Measurements from ENCODE around the gene AFG3L2.

DNA sequence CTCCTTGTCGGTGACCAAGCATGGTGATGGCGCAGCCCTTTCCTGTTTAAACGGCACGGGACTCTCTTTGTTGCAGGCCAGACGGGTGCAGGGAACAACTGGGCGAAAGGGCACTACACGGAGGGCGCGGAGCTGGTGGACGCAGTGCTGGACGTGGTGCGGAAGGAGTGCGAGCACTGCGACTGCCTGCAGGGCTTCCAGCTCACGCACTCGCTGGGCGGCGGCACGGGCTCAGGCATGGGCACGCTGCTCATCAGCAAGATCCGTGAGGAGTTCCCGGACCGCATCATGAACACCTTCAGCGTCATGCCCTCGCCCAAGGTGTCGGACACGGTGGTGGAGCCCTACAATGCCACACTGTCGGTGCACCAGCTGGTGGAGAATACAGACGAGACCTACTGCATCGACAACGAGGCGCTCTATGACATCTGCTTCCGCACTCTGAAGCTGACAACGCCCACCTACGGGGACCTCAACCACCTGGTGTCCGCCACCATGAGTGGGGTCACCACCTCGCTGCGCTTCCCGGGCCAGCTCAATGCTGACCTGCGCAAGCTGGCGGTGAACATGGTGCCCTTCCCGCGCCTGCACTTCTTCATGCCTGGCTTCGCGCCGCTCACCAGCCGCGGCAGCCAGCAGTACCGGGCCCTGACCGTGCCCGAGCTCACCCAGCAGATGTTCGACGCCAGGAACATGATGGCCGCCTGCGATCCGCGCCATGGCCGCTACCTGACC lies 51.9 kb downstream of the AFG3L2 start:
- no peak for TF ChIP-seq TAF1 (conservative IDR thresholded peaks at IDR 0.05)
- TF ChIP-seq, protein P1, sequence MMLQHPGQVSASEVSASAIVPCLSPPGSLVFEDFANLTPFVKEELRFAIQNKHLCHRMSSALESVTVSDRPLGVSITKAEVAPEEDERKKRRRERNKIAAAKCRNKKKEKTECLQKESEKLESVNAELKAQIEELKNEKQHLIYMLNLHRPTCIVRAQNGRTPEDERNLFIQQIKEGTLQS (IDR thresholded peaks at IDR 0.05), result no peak
- TF ChIP-seq, protein P2, sequence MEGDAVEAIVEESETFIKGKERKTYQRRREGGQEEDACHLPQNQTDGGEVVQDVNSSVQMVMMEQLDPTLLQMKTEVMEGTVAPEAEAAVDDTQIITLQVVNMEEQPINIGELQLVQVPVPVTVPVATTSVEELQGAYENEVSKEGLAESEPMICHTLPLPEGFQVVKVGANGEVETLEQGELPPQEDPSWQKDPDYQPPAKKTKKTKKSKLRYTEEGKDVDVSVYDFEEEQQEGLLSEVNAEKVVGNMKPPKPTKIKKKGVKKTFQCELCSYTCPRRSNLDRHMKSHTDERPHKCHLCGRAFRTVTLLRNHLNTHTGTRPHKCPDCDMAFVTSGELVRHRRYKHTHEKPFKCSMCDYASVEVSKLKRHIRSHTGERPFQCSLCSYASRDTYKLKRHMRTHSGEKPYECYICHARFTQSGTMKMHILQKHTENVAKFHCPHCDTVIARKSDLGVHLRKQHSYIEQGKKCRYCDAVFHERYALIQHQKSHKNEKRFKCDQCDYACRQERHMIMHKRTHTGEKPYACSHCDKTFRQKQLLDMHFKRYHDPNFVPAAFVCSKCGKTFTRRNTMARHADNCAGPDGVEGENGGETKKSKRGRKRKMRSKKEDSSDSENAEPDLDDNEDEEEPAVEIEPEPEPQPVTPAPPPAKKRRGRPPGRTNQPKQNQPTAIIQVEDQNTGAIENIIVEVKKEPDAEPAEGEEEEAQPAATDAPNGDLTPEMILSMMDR (IDR thresholded peaks at IDR 0.05; ENCODE audit: low read depth, low read length, missing input control), result no peak
- TF ChIP-seq, protein P3, sequence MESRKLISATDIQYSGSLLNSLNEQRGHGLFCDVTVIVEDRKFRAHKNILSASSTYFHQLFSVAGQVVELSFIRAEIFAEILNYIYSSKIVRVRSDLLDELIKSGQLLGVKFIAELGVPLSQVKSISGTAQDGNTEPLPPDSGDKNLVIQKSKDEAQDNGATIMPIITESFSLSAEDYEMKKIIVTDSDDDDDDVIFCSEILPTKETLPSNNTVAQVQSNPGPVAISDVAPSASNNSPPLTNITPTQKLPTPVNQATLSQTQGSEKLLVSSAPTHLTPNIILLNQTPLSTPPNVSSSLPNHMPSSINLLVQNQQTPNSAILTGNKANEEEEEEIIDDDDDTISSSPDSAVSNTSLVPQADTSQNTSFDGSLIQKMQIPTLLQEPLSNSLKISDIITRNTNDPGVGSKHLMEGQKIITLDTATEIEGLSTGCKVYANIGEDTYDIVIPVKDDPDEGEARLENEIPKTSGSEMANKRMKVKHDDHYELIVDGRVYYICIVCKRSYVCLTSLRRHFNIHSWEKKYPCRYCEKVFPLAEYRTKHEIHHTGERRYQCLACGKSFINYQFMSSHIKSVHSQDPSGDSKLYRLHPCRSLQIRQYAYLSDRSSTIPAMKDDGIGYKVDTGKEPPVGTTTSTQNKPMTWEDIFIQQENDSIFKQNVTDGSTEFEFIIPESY (IDR thresholded peaks at IDR 0.05), result no peak
- TF ChIP-seq YY1 (IDR thresholded peaks at IDR 0.05), result no peak
- TF ChIP-seq EGR1 (IDR thresholded peaks at IDR 0.05; ENCODE audit: low read depth in 2 of 2), result no peak
- TF ChIP-seq SP1 (IDR thresholded peaks at IDR 0.05), result no peak
